Renal pelvis (tissue), 4 donors: Measurements from ENCODE around the gene BANF1. TPM values are rescaled to one million over a fixed set of nuclear protein-coding genes. Genes with fewer than 3 reads are reported as not detected.
"Not testable (repeated sequence)": the region's sequence is repeated elsewhere in the genome, so short reads cannot be mapped to it uniquely, and the experiment has no call there.

Source experiments
- DNase-seq: peaks from one replicate; pipeline ENCODE4 v3.0.0-alpha.2; 2013
- polyA plus RNA-seq, 3 donors: library from polyadenylated mRNA; unstranded; fragments of 120-200 nt; gene quantifications; one replicate each; pipeline ENCODE4 v1.2.1, GENCODE V29; 2013; ENCODE audit not compliant: insufficient read length in 3 of 3

The BANF1 gene
- polyA plus RNA-seq, 3 donors: 243 to 285 (median 271) TPM

GRCh38 chr11:66006134-66006890, 4.0 kb downstream of the BANF1 start:
- DNase-seq: no peak

DNA sequence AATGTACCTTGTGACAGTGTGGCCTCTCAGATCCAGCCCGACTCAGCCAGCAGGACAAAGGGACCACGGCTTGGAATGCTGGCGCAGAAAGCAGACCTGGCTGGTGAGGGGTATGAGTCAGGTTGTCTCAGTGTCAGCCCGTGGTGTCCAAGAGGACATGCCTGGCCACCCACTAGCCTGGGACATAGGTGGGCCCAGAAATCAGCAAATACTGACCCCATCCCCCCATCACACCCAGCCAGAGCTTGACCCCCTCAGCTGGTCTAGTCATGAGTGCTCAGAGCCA, 4.5 kb downstream of the BANF1 start:
- DNase-seq: no peak

- DNase-seq: no peak
These were observed 4.9 kb downstream of the BANF1 start for GRCh38 chr11:66007201-66007634.

DNA sequence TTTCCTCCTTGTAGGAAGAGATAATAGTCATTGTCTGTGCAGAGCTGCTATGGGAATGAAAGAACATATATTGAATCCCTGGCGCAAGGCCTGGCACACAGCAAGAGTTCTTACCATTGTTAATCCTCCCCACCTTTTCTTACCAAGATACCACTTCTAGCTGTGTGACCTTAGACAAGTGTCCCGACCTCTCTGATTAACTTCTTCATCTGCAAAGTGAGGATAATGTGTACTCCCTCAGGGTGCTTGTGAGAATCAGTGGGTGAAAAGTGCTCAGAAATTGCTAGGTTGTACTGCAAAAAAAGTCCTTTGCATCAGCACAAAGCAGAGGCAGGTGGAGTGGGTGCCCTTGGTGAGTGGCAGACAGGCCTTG, 5.8 kb downstream of the BANF1 start:
- no peak for DNase-seq

DNA sequence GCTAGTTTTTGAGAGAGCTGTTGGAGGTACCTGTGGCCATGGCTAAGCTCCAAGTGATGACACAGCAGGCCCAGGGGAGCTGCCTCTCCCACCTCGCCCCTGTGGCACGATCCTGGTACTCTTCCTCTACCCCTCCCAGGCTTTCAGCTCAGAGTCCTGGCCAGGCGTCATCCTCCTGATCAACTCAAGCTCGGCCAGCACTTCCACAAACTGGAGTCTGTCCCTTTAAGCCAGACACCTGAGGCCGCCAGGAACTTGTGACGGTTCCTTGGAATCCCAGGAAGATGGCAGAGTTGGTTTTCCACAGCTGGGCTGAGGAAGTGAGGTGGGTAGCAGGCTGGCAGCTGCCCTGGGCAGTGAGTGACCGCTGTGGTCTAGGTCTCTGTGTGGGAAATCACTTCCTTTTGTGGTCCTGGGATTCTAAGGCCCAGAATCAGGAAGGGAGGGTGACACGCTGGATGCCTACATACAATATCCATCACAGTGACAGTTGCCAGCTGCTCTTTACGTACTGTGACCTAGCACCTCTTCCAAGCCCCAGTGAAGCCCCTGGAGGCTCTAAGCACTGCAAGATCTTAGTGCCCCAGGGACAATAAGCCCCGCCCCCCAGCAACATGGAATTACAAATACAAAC, 6.3 kb downstream of the BANF1 start:
- DNase-seq: peak; percentile 26

DNA sequence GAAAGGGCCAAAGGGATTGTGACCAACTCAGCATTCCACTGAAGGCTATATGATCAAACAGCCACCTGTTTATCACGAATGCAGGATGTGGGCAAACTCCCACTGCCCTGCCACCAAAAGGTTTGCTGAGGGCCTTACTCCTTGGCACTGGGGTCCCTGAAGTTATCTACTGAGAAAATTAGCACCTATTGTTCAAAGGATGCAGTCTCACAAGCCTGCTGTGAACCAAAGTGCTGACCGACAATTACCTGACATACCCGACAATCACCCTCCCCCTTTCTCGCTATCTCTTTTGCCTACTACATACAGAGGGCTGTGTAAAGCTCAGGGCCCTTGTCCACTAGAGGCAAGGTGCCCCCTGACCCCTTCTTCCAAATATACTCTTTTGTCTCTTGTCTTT, 7.7 kb downstream of the BANF1 start:
- not testable (repeated sequence) for DNase-seq

DNA sequence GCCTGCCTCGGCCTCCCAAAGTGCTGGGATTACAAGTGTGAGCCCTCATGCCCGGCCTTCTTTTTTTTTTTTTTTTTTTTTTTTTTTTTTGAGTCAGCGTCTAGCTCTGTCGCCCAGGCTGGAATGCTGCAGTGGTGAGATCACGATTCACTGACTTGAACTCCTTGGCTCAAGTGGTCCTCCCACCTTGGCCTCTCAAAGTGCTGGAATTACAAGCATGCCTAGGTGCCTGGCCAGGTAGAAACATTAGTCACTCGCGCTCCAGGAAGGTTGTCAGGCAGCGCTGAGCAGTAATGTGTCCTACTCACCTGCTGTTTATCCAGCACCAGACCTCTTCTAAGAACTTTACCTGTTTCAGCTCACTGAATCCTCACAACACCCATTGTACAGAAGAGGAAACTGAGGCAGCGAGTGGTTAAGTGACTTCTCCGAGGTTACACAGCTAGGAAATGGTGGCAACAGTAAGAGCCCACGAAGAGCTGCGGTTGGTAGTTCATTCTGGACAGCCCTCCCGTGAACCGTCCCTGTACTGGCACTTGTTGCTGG, 9.0 kb downstream of the BANF1 start:
- peak; percentile 39 for DNase-seq

GRCh38 chr11:66011785-66012303, 9.5 kb downstream of the BANF1 start, which contains the start of gene CST6:
TSS of gene CST6 (plus strand) at chr11:66012008. CDS start at chr11:66012045, 37 bp downstream.
- no peak for DNase-seq

DNA sequence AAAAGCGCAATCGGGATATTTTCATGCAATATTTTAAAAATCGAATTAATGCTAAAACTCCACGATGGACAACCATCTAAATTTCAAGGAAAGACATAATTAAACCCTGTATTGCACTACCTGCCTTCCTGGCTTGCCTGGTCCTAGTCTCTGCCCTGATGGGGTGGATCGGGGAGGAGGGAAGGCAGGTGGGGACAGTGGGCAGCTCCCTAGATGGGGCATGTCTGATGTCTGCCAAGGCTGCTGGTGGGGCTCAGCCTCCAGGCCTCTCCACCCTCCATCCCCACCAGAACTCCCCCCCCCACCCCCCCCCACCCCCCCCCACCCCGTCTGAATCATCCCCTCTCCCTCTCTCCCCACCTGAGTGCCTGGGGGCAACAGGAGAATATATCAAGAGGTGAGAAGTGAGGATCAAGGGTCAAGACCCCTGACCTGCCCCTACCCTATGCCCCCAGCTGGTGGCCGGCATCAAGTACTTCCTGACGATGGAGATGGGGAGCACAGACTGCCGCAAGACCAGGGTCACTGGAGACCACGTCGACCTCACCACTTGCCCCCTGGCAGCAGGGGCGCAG, 10.2 kb downstream of the BANF1 start:
- DNase-seq: no peak

DNA sequence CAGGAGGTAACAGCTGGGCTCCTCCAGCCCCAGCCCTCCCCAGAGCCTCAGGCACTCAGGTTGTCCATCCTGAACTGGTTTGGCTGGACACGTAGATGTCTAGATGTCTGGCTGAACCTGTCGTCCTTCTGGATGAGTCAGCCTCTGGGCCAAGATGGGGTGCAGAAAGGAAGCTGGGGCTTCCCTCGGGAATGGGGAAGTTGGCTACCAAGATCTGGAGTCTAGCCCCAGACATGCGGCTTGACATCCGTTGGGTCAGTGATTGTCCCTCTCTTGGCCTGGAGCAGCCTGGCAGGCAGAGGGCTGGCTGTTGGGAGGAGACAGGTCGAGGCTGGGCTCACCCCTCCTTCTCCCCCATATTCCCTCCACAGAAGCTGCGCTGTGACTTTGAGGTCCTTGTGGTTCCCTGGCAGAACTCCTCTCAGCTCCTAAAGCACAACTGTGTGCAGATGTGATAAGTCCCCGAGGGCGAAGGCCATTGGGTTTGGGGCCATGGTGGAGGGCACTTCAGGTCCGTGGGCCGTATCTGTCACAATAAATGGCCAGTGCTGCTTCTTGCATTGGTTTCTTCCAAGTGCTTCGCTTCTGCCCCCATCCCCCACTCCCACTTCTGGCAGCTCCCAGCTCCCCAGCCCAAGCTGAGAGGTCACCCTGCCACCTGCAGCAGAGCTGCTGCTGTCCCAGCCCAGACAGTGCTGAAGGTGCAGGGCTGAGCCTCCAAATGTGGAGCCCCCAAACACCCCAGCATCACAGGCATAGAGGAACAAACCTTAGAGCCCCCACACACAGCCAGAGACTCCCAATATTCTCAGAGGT, 10.9 kb downstream of the BANF1 start:
- DNase-seq: no peak

DNA sequence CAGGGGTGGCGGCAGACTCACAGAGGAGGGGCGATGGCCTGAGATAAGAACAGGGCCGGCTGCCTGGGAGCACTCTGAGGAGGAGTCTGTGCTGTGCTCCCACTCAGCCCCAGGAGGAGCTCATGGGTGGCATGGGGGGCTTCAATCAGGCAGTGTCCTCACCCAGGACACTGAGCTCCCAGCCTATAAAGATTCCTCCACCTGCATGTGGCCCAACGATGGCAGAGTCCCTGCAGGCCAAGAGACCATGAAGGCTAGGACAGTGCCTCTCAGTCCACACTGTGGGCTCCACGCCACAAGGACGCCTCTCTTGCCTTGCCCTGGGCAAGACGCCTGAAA, 11.4 kb downstream of the BANF1 start:
- DNase-seq: no peak

DNA sequence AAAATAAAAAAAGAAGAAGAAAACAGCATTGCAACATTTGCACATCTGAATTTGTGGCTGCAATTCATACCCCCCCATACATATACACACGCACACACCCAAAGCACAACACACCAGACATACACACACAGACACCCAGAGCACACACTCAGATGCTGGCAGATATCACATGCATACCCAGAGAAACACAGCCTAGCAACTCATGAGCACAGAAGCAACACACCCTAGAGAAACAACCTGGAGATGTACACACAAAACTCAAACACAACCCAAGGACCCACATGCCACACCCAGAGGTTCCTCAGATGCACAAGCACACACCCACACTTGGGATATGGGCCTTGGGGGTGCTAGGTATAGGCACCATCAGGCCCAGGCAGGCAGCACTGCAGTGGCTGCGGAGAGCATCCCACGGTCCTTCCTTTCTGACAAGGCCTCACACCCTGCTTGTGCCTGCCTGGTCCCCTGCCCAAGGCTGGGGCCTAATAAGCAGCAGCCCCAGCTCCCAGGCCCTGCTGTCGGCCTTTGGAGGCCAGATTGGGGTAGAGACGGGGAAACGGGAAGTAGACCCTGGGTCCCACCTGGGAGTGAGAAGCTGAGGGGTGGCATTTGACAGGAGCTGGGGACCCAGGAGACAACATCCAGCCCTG, 12.6 kb downstream of the BANF1 start:
- DNase-seq: no peak

DNA sequence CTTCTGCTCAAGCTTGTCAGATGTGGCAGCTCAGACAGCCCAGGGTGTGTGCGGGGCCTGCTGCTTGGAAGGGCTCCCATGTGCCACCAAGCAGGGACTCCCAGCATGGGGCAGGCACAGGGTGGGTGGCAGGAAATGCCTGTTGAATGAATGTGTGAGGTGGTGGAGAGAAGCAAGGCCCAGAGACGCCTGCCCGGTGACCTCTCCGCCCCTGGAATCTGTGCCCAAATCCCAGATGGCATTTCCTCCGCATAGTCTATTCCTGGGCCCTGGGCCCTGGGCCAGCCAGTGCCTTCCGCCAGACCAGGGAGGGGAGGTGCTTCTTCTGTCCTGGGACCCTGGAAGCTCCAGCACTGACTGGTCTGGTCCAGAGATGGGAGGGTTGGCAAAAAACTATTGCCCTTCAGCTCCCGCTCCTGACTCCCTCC, 13.2 kb downstream of the BANF1 start:
- DNase-seq: no peak

GRCh38 chr11:66015936-66016792, 13.9 kb downstream of the BANF1 start:
- DNase-seq: no peak

GRCh38 chr11:66016793-66017177, 14.5 kb downstream of the BANF1 start:
- DNase-seq: no peak

- no peak for DNase-seq
These were observed 15.0 kb downstream of the BANF1 start for GRCh38 chr11:66017321-66017720.

- DNase-seq: no peak
These were observed 17.9 kb downstream of the BANF1 start for GRCh38 chr11:66020212-66020611.

GRCh38 chr11:66020618-66021357, 18.5 kb downstream of the BANF1 start:
- DNase-seq: no peak

GRCh38 chr11:66022401-66023185, 20.3 kb downstream of the BANF1 start:
- peak; percentile 44 for DNase-seq
